GM13977 (cell line): ENCODE measurements around the gene MRPL52.
A peak's percentile ranks its signal among the peaks of the same experiment; 100 is the strongest.
"Not testable (repeated sequence)": the region's sequence is repeated elsewhere in the genome, so short reads cannot be mapped to it uniquely, and the experiment has no call there.

ENCODE experiments used
- DNase-seq: peaks from one replicate; pipeline ENCODE4 v3.0.0; 2012; ENCODE audit warnings: low spot score
- in situ Hi-C: fragments of 300-500 bp; cut with MboI; formaldehyde crosslinking; loops from one replicate; pipeline ENCODE4 v1.12.0; 2022; ENCODE audit warnings: low sequenced_read_pairs, low pct_unique_long_range_greater_than_20kb, mixed read lengths, inconsistent platforms; ENCODE audit not compliant: unreplicated experiment
- TF ChIP-seq, protein P1 (sequence below): IDR thresholded peaks from 2 replicates; pipeline ENCODE4 v1.5.1; 2012; ENCODE audit warnings: mild to moderate bottlenecking, control low read depth; ENCODE audit not compliant: insufficient read depth; ENCODE audit errors: extremely low read depth, missing control alignments

MRPL52 gene

GRCh38 chr14:22848351-22849164 is 18.9 kb downstream of the MRPL52 start:
- TF ChIP-seq, protein P1, sequence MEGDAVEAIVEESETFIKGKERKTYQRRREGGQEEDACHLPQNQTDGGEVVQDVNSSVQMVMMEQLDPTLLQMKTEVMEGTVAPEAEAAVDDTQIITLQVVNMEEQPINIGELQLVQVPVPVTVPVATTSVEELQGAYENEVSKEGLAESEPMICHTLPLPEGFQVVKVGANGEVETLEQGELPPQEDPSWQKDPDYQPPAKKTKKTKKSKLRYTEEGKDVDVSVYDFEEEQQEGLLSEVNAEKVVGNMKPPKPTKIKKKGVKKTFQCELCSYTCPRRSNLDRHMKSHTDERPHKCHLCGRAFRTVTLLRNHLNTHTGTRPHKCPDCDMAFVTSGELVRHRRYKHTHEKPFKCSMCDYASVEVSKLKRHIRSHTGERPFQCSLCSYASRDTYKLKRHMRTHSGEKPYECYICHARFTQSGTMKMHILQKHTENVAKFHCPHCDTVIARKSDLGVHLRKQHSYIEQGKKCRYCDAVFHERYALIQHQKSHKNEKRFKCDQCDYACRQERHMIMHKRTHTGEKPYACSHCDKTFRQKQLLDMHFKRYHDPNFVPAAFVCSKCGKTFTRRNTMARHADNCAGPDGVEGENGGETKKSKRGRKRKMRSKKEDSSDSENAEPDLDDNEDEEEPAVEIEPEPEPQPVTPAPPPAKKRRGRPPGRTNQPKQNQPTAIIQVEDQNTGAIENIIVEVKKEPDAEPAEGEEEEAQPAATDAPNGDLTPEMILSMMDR, result no peak
- in situ Hi-C loops, result no loop called here
- DNase-seq, result peak; percentile 45

- DNase-seq, result peak; percentile 19
- TF ChIP-seq, protein P1, result no peak
- in situ Hi-C loops, result no loop called here
Measured at GRCh38 chr14:22849212-22849819, 19.6 kb downstream of the MRPL52 start.

GRCh38 chr14:22850944-22851764 is 21.5 kb downstream of the MRPL52 start:
- in situ Hi-C loops, result loop anchor here (10.0 to 25.0 kb wide), 3 partner anchors 76 to 264 kb away; partner anchors contain the start of genes ABHD4 and DAD1
- TF ChIP-seq, protein P1, result no peak

GRCh38 chr14:22852178-22852577 is 22.5 kb downstream of the MRPL52 start:
- in situ Hi-C loops, result loop anchor here (10.0 to 25.0 kb wide), 3 partner anchors 77 to 265 kb away; partner anchors contain the start of genes ABHD4 and DAD1
- DNase-seq, result not testable (repeated sequence)

More at GRCh38 chr14:22850944-22851764, 21.5 kb downstream of the MRPL52 start:
- DNase-seq, result peak; percentile 14

DNA sequence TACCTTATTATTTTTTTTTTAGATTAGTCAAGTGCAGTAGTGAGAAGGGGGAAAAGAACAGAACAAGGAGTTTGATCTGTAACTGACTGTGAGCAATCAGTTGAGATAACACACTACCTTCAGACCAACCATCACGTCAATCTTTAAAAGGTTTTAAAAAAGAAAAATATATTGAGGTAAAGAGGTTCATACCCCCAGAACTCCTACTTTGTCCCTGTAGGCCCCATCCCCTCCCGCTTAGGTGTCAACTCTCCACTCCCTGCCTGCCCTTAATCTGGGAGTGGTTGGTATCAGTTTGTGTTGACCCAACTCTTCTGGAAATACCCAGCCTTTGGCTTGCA is 22.9 kb downstream of the MRPL52 start:
- no peak for DNase-seq
- in situ Hi-C loops, result loop anchor here (10.0 to 25.0 kb wide), 3 partner anchors 78 to 265 kb away; partner anchors contain the start of genes ABHD4 and DAD1

DNA sequence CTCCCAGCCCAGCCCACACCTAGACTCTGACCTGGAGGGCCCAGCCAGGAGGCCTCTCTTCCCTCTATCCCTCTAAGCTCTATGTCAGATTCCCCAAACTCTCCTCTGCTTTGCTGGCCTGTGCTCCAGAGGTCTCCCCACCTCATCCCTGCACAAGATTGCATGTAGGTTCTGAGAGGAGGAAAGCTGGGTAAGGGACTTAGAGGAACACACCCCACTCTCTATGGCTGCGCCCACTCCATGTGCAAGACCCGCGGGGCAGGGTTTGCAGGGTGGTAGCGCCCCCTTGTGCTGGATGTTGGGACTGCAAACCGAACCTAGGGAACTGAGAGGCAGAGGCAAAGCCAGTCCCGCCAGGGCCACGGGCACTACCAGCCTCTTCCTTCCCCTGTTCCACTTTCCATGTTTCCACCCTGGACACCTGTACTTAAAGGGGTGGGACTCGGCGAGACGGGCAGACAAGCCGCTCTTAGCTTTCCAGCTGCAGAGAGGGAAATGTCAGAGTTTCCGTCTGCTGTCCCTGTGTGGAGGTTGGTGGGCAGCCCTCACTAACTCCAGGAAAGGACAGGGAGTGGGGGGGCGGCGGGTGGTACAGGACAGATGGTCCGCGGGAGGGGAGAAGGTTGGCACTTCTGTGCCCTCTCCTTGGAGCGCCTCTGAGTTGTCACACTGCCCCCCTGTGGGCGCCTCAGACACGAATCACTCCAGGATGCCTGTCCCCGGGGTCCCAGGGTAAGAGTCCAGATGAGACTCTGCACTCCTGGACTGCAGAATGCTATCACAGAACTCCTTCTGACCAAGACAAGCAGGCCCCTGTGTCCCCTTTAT is 23.5 kb downstream of the MRPL52 start:
- TF ChIP-seq, protein P1, result peak; percentile 96
- in situ Hi-C loops, result loop anchor here (10.0 to 25.0 kb wide), 3 partner anchors 78 to 266 kb away; partner anchors contain the start of genes ABHD4 and DAD1

More for the DNA sequence above, 22.9 kb downstream of the MRPL52 start:
- TF ChIP-seq, protein P1, result no peak

GRCh38 chr14:22854296-22854695 is 24.6 kb downstream of the MRPL52 start:
- in situ Hi-C loops, result loop anchor here (10.0 to 25.0 kb wide), 3 partner anchors 79 to 267 kb away; partner anchors contain the start of genes ABHD4 and DAD1
- DNase-seq, result not testable (repeated sequence)

More for the DNA sequence above, 23.5 kb downstream of the MRPL52 start:
- DNase-seq, result peak; percentile 84
